Activated naive CD8-positive, alpha-beta T cell treated with anti-CD3 and anti-CD28 coated beads for 36 hours (primary cell): Measurements from ENCODE around the gene TMPRSS6. TPM values are rescaled to one million over a fixed set of nuclear protein-coding genes. Genes with fewer than 3 reads are reported as not detected.

Experiments
- DNase-seq: peaks from one replicate; pipeline ENCODE4 v3.0.0; 2021
- H3K27ac Mint-ChIP-seq: one replicate; pipeline ENCODE4 v1.8.0; 2022; ENCODE audit warnings: mild to moderate bottlenecking, moderate library complexity, mixed read lengths
- H3K27me3 Mint-ChIP-seq: one replicate; pipeline ENCODE4 v1.8.0; 2022; ENCODE audit warnings: mild to moderate bottlenecking, mixed read lengths
- H3K36me3 Mint-ChIP-seq: one replicate; pipeline ENCODE4 v1.8.0; 2021; ENCODE audit warnings: mild to moderate bottlenecking, mixed read lengths
- H3K4me1 Mint-ChIP-seq: one replicate; pipeline ENCODE4 v1.8.0; 2021; ENCODE audit warnings: mixed read lengths
- H3K4me3 Mint-ChIP-seq: one replicate; pipeline ENCODE4 v1.8.0; 2022; ENCODE audit warnings: mild to moderate bottlenecking, moderate library complexity, mixed read lengths
- H3K9me3 Mint-ChIP-seq: one replicate; pipeline ENCODE4 v1.8.0; 2022; ENCODE audit warnings: mixed read lengths
- total RNA-seq, 2 experiments: library from RNA; stranded (reverse); gene quantifications; one replicate each; pipeline ENCODE4 v1.2.3, GENCODE V29; 2021

Gene TMPRSS6
- total RNA-seq, 2 experiments from 2014 or later = 1.8 to 2.0 TPM

GRCh38 chr22:37052386-37053309 is 56.9 kb downstream of the TMPRSS6 start:
- no peaks in the 10 kb centered on the region for H3K9me3 Mint-ChIP-seq
- DNase-seq = no peak
- peak overlapping the region; percentile 74 for H3K4me3 Mint-ChIP-seq
- no peaks in the 10 kb centered on the region for H3K27me3 Mint-ChIP-seq
- H3K36me3 Mint-ChIP-seq = peaks cover 1% of the 10 kb centered on the region
- peak overlapping the region; percentile 13 for H3K27ac Mint-ChIP-seq
- peaks cover 11% of the 10 kb centered on the region for H3K4me1 Mint-ChIP-seq

- Mint-ChIP-seq H3K4me1 (peaks cover 11% of the 10 kb centered on the region), H3K27me3 (no peaks in the 10 kb centered on the region), H3K27ac (peak within 1 kb of the TSS; percentile 13), H3K36me3 (peaks cover 1% of the 10 kb centered on the region), H3K4me3 (peak within 1 kb of the TSS; percentile 74), H3K9me3 (no peaks in the 10 kb centered on the region)
- peak; percentile 89 for DNase-seq
Observed at GRCh38 chr22:37051391-37052385, 57.8 kb downstream of the TMPRSS6 start, which contains the start of gene KCTD17. Gene KCTD17 (plus strand): TSS chr22:37051742. CDS start chr22:37051761, 19 bp downstream.

GRCh38 chr22:37050913-37051312 is 58.6 kb downstream of the TMPRSS6 start:
- H3K9me3 Mint-ChIP-seq = no peaks in the 10 kb centered on the region
- peaks cover 13% of the 10 kb centered on the region for H3K4me1 Mint-ChIP-seq
- H3K36me3 Mint-ChIP-seq = peaks cover 1% of the 10 kb centered on the region
- DNase-seq = no peak
- no peak overlapping the region for H3K27ac Mint-ChIP-seq
- no peaks in the 10 kb centered on the region for H3K27me3 Mint-ChIP-seq
- H3K4me3 Mint-ChIP-seq = peak overlapping the region; percentile 18

- no peak for DNase-seq
- Mint-ChIP-seq H3K36me3 (peaks cover 1% of the 10 kb centered on the region), H3K4me3 (no peak overlapping the region), H3K4me1 (peaks cover 23% of the 10 kb centered on the region), H3K27me3 (no peaks in the 10 kb centered on the region), H3K9me3 (no peaks in the 10 kb centered on the region), H3K27ac (no peak overlapping the region)
Observed at GRCh38 chr22:37049224-37049623, 60.3 kb downstream of the TMPRSS6 start.

GRCh38 chr22:37048133-37048532 is 61.4 kb downstream of the TMPRSS6 start:
- Mint-ChIP-seq H3K36me3 (no peaks in the 10 kb centered on the region), H3K4me3 (no peak overlapping the region), H3K4me1 (peaks cover 18% of the 10 kb centered on the region), H3K27ac (no peak overlapping the region), H3K9me3 (no peaks in the 10 kb centered on the region), H3K27me3 (no peaks in the 10 kb centered on the region)
- DNase-seq = no peak

GRCh38 chr22:37047006-37047405 is 62.5 kb downstream of the TMPRSS6 start:
- Mint-ChIP-seq H3K36me3 (no peaks in the 10 kb centered on the region), H3K9me3 (no peaks in the 10 kb centered on the region), H3K4me1 (peaks cover 11% of the 10 kb centered on the region), H3K27ac (no peak overlapping the region), H3K27me3 (no peaks in the 10 kb centered on the region), H3K4me3 (no peak overlapping the region)
- no peak for DNase-seq

GRCh38 chr22:37046589-37046988 is 62.9 kb downstream of the TMPRSS6 start:
- Mint-ChIP-seq H3K4me3 (no peak overlapping the region), H3K36me3 (no peaks in the 10 kb centered on the region), H3K27ac (no peak overlapping the region), H3K9me3 (no peaks in the 10 kb centered on the region), H3K4me1 (peaks cover 12% of the 10 kb centered on the region), H3K27me3 (no peaks in the 10 kb centered on the region)
- DNase-seq = no peak

GRCh38 chr22:37045958-37046357 is 63.6 kb downstream of the TMPRSS6 start:
- H3K36me3 Mint-ChIP-seq = no peaks in the 10 kb centered on the region
- H3K27me3 Mint-ChIP-seq = no peaks in the 10 kb centered on the region
- no peaks in the 10 kb centered on the region for H3K9me3 Mint-ChIP-seq
- no peak overlapping the region for H3K4me3 Mint-ChIP-seq
- H3K27ac Mint-ChIP-seq = no peak overlapping the region
- no peak for DNase-seq
- peaks cover 15% of the 10 kb centered on the region for H3K4me1 Mint-ChIP-seq

- peaks cover 19% of the 10 kb centered on the region for H3K4me1 Mint-ChIP-seq
- H3K27ac Mint-ChIP-seq = no peak overlapping the region
- no peak for DNase-seq
- H3K36me3 Mint-ChIP-seq = no peaks in the 10 kb centered on the region
- no peak overlapping the region for H3K4me3 Mint-ChIP-seq
- H3K9me3 Mint-ChIP-seq = no peaks in the 10 kb centered on the region
- H3K27me3 Mint-ChIP-seq = no peaks in the 10 kb centered on the region
Observed at GRCh38 chr22:37044634-37045625, 64.6 kb downstream of the TMPRSS6 start.

GRCh38 chr22:37043828-37044538 is 65.5 kb downstream of the TMPRSS6 start:
- no peak overlapping the region for H3K27ac Mint-ChIP-seq
- DNase-seq = peak; percentile 60
- H3K4me3 Mint-ChIP-seq = no peak overlapping the region
- H3K27me3 Mint-ChIP-seq = no peaks in the 10 kb centered on the region
- peaks cover 19% of the 10 kb centered on the region for H3K4me1 Mint-ChIP-seq
- no peaks in the 10 kb centered on the region for H3K36me3 Mint-ChIP-seq
- no peaks in the 10 kb centered on the region for H3K9me3 Mint-ChIP-seq

GRCh38 chr22:37043209-37043827 is 66.2 kb downstream of the TMPRSS6 start:
- no peaks in the 10 kb centered on the region for H3K9me3 Mint-ChIP-seq
- H3K4me1 Mint-ChIP-seq = peaks cover 19% of the 10 kb centered on the region
- no peak overlapping the region for H3K27ac Mint-ChIP-seq

GRCh38 chr22:37039466-37039865 is 70.0 kb downstream of the TMPRSS6 start:
- H3K36me3 Mint-ChIP-seq = no peaks in the 10 kb centered on the region
- no peak overlapping the region for H3K4me3 Mint-ChIP-seq
- peaks cover 11% of the 10 kb centered on the region for H3K27me3 Mint-ChIP-seq
- H3K4me1 Mint-ChIP-seq = peaks cover 8% of the 10 kb centered on the region
- no peak overlapping the region for H3K27ac Mint-ChIP-seq
- no peaks in the 10 kb centered on the region for H3K9me3 Mint-ChIP-seq
- no peak for DNase-seq

More at GRCh38 chr22:37043209-37043827, 66.2 kb downstream of the TMPRSS6 start:
- DNase-seq = no peak
- Mint-ChIP-seq H3K27me3 (no peaks in the 10 kb centered on the region), H3K4me3 (no peak overlapping the region), H3K36me3 (no peaks in the 10 kb centered on the region)

- Mint-ChIP-seq H3K4me1 (peaks cover 8% of the 10 kb centered on the region), H3K27me3 (peaks cover 11% of the 10 kb centered on the region), H3K4me3 (no peak overlapping the region), H3K36me3 (no peaks in the 10 kb centered on the region), H3K27ac (no peak overlapping the region), H3K9me3 (no peaks in the 10 kb centered on the region)
- DNase-seq = no peak
Observed at GRCh38 chr22:37037669-37038068, 71.8 kb downstream of the TMPRSS6 start.
